Heart left ventricle (tissue), 16 donors: ENCODE results near the gene ZACN. TPM values are rescaled to one million over a fixed set of nuclear protein-coding genes. Genes with fewer than 3 reads are reported as not detected.

Experiments used
- ATAC-seq, 4 donors: fragments of 200-7000 bp; cut with Tn5 transposase; one replicate each; pipeline ENCODE4 v1.9.1; 2020 to 2022; ENCODE audit warnings: moderate library complexity in 4 of 4, mild to moderate bottlenecking in 3 of 4, moderate number of reproducible peaks in 1 of 4
- DNase-seq, 5 donors: peaks; one replicate each; pipeline ENCODE4 v3.0.0-alpha.2; 2020
- H3K27ac ChIP-seq, 12 donors: fragments of 200-600 bp; sonication (generic) in 4 of 12; one replicate each; pipeline versions ENCODE4 v1.5.0 to v1.8.0; 2016 to 2022; ENCODE audit warnings: mild to moderate bottlenecking in 2 of 12
- H3K27me3 ChIP-seq, 9 donors: fragments of 200-600 bp; sonication (generic) in 2 of 9; one replicate each; pipeline versions ENCODE4 v1.5.1 to v1.8.0; 2016 to 2022; ENCODE audit warnings: mild to moderate bottlenecking in 3 of 9
- H3K36me3 ChIP-seq, 9 donors: fragments of 200-600 bp; sonication (generic) in 2 of 9; one replicate each; pipeline versions ENCODE4 v1.5.0 to v1.8.0; 2018 to 2022; ENCODE audit warnings: mild to moderate bottlenecking in 2 of 9
- H3K4me1 ChIP-seq, 12 donors: fragments of 200-600 bp; sonication (generic) in 4 of 12; one replicate each; pipeline versions ENCODE4 v1.5.0 to v1.8.0; 2016 to 2022; ENCODE audit warnings: mild to moderate bottlenecking in 3 of 12
- H3K4me3 ChIP-seq, 12 donors: fragments of 200-600 bp; sonication (generic) in 4 of 12; one replicate each; pipeline versions ENCODE4 v1.5.0 to v1.8.0; 2017 to 2022; ENCODE audit warnings: mild to moderate bottlenecking in 9 of 12, moderate library complexity in 4 of 12
- H3K9me3 ChIP-seq, 12 donors: fragments of 200-600 bp; sonication (generic) in 4 of 12; one replicate each; pipeline versions ENCODE4 v1.5.0 to v1.8.0; 2016 to 2022; ENCODE audit warnings: mild to moderate bottlenecking in 1 of 12
- CTCF ChIP-seq, 12 donors: fragments of 200-600 bp; sonication (generic) in 4 of 12; IDR thresholded peaks; one replicate each; pipeline versions ENCODE4 v1.5.0 to v1.8.0; 2018 to 2022; ENCODE audit warnings: antibody characterized with exemption in 12 of 12, mild to moderate bottlenecking in 5 of 12
- POLR2A ChIP-seq, 2 donors: fragments of 450-650 bp; IDR thresholded peaks; one replicate each; pipeline ENCODE4 v1.6.1; 2017; ENCODE audit warnings: antibody characterized with exemption in 2 of 2, mild to moderate bottlenecking in 2 of 2, moderate library complexity in 2 of 2
- WGBS, 4 donors: extraction: QIAGEN DNeasy Blood & Tissue Kit in 2 of 4; methylation state at CpG; one replicate each; pipeline versions ENCODE4 v1.1.5 to v1.1.7; 2013 to 2018; 5-methylcytosine and 5-hydroxymethylcytosine counted together
- intact Hi-C, 10 donors: fragments of 100-400 bp; cut with DNase I; formaldehyde crosslinking; loops; one replicate each; pipeline versions ENCODE4 v1.11.1 to v1.14.2; 2022
- polyA plus RNA-seq, 2 donors: library from polyadenylated mRNA; stranded (reverse); fragments of 200-250 nt; gene quantifications; one replicate each; pipeline ENCODE4 v1.2.3, GENCODE V29; 2013
- total RNA-seq, 9 donors: library from RNA; depleted of rRNA in 2 of 9; stranded (reverse); fragments of >200 nt in 2 of 9; fragmentation: NEBNext Ultra II Directional in 3 of 9; extraction: Animal tissue kit (Norgen Biotek cat#: 25700) in 3 of 9; gene quantifications; one replicate each; pipeline versions ENCODE4 v1.1.0 to v1.2.4, GENCODE V29; 2016 to 2023
- donor health status: ischemic (EF 13 %, LVEDD 7.1; RV severe dilation, severe dysfunction).
- donor health status: healthy with polysubstance abuse.
- donor health status: DM: no; HTN: yes; CAD: no.
- donor health status: DM: no; HTN: no; CAD: no.
- donor health status: ischemic (EF 25% LVEDD 6.9; RV normal size, moderate dysfunction).
- donor health status: ischemic (EF 25% LVEDD 5.7; RV mildly dilated, moderate dysfunction).
- donor health status: healthy.
- donor health status: DM: yes; HTN: yes; CAD: no.
- donor health status: ischemic (EF 35%, LVEDD 5.7; RV mildly dilated, moderate dysfunction).
- donor health status: nonischemic (EF 11% LVEDD 7.7; RV severe dilation, severe dysfunction).
- donor health status: DM: yes; HTN: yes; CAD: no.
- donor health status: PGD.
- donor health status: ischemic (EF 29% LVEDD 5.4; RV normal size, mild dysfunction).
- donor health status: nonischemic (EF 23%, LVEDD 6.1; RV moderate dilation, normal function).

The ZACN gene
- total and polyA plus RNA-seq, 11 donors = 0.13 to 1.5 (median 0.51) TPM; not detected in 8

DNA sequence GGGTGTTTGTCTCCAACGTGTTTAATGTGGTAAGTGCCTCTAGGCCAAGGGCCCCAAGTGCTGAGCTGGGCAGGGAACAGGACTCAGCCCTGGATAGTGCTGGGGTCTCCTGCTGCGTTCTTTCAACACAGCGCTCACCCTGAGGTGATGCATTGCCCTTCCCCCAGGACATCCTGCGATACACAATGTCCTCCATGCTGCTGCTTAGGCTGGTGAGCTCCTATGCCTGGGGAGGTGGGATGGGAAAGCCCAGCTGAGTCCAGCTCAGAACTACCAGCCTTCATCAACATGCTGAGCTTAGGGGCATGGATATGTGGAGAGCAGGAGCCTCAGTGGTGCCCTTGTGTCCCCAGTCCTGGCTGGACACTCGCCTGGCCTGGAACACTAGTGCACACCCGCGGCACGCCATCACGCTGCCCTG is 563 bp downstream of the ZACN start:
- no peak overlapping the region for H3K27ac ChIP-seq
- H3K4me1 ChIP-seq = peaks cover 0 to 43% (median 31%) of the 10 kb centered on the region in 12 donors
- WGBS, 4 donors = 31 to 48% (median 32%) methylated on average over 4 to 9 of the region's 9 CpGs
- H3K4me3 ChIP-seq = no peak overlapping the region
- peaks cover 0 to 22% (median 16%) of the 10 kb centered on the region in 9 donors for H3K36me3 ChIP-seq
- DNase-seq (no peak), ATAC-seq (peak in 3 of 4 donors; percentile 5 to 9 (median 9))
- no peaks in the 10 kb centered on the region for H3K9me3 ChIP-seq
- peaks cover 24 to 57% (median 43%) of the 10 kb centered on the region in 9 donors for H3K27me3 ChIP-seq
- intact Hi-C loops = loop anchor here in 1 of 10 donors (10.0 kb wide), 1 partner anchor 135 kb away; the partner anchor contains the start of gene FBF1
- no peak for TF ChIP-seq CTCF (IDR thresholded peaks at IDR 0.05)
- no peak for TF ChIP-seq POLR2A (IDR thresholded peaks at IDR 0.05)

- H3K4me3 ChIP-seq = no peak overlapping the region
- DNase-seq (no peak), ATAC-seq (peak in 3 of 4 donors; percentile 4 to 24 (median 16))
- TF ChIP-seq CTCF (IDR thresholded peaks at IDR 0.05) = no peak
- no peak for TF ChIP-seq POLR2A (IDR thresholded peaks at IDR 0.05)
- H3K9me3 ChIP-seq = no peaks in the 10 kb centered on the region
- peaks cover 0 to 29% (median 23%) of the 10 kb centered on the region in 9 donors for H3K36me3 ChIP-seq
- peaks cover 19 to 51% (median 37%) of the 10 kb centered on the region in 9 donors for H3K27me3 ChIP-seq
- no peak overlapping the region for H3K27ac ChIP-seq
- WGBS, 4 donors = 3 to 6% (median 5%) methylated on average over 6 to 23 of the region's 23 CpGs
- intact Hi-C loops = loop anchor here in 1 of 10 donors (10.0 kb wide), 1 partner anchor 135 kb away; the partner anchor contains the start of gene FBF1
- H3K4me1 ChIP-seq = peaks cover 0 to 37% (median 25%) of the 10 kb centered on the region in 12 donors
These were observed 1.2 kb downstream of the ZACN start for GRCh38 chr17:76079956-76080767.

DNA sequence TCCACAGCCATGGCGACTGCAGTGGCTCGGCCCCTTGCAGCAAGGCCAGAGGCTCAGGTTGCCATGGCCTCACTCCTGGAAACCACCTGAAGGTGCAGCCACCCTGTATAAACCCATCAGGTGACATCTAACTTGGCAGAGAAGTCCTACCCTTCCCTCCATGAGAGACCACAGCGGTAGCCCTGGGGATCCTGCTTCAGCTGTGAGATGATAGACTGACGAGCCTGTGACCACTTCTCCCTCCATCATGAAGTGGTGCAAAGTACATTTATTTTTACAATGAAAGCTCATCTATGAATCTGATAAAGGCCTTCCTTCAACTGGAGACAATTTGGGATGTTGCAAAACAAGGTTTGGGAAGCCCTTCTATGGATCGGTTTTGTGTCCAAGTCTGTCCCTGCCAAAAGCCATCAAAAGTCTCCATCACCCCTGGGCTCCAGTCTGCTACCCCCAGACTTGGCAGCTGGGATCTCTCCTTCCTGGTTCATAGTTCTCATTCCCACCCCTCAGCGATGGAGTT is 1.8 kb downstream of the ZACN start:
- Histone ChIP-seq H3K9me3 (no peaks in the 10 kb centered on the region), H3K36me3 (peaks cover 0 to 35% (median 29%) of the 10 kb centered on the region in 9 donors), H3K4me3 (no peak overlapping the region), H3K4me1 (peaks cover 0 to 30% (median 19%) of the 10 kb centered on the region in 12 donors), H3K27ac (no peak overlapping the region), H3K27me3 (peaks cover 16 to 44% (median 30%) of the 10 kb centered on the region in 9 donors)
- intact Hi-C loops = no loop called here
- TF ChIP-seq POLR2A (IDR thresholded peaks at IDR 0.05) (no peak), CTCF (IDR thresholded peaks at IDR 0.05) (no peak)
- 39 to 41% (median 39%) methylated on average over 4 to 6 of the region's 6 CpGs for WGBS, 4 donors
- DNase-seq (no peak), ATAC-seq (peak in 3 of 4 donors; percentile 3 to 4 (median 4))
